TTC549 (cell line): ENCODE data around the gene EPN1.

ENCODE experiments used
- FAIRE-seq: peaks from 2 replicates; lab custom pipeline; 2012; peaks lifted over from hg19 to GRCh38; lab: Jason Lieb, UNC

The EPN1 gene

DNA sequence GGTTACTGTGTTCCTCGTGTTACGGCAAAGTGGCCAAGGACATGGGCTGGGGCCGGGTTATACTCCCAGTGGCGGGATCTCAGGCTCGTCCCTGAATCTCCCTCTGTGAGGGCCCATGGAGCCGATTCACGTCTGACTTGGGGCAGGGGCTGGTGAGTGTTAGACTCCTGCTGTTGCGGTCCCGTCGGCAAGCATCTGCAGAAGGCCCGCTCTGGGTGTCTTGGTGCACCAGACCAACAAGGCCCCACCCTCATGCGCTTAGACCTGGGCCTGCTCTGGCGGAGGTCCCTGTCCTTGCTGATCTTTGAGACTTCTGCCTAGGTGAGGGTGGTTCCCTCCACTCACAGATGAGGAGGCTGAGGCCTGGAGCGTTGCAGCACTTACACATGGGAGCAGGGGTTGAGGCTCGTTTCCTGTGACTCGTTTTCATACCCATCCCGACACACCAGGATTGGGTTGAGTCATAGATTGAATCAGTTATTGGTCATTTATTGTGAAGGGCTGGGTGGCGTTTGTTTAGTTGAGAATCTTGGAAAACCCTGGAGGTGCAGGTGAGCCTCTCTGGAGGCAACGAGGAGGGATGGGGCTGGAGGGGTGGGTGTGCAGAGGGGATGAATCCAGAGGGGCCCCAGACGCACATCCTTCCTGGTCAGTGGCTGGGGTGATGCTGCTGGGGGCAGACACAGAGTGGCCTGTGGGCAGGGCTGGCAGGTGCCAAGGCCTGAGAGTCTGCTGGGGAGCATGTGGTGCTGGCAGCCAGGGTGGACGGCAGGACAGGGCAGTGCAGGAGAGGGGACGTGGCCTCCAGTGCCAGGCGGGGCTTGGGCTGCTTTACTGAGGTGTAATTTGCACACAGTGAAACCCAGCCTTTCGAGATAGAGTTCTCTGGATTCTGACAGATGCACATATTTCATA lies 4.6 kb downstream of the EPN1 start:
- FAIRE-seq: no peak

- no peak for FAIRE-seq
These were observed 5.5 kb downstream of the EPN1 start for GRCh38 chr19:55680339-55681130.

DNA sequence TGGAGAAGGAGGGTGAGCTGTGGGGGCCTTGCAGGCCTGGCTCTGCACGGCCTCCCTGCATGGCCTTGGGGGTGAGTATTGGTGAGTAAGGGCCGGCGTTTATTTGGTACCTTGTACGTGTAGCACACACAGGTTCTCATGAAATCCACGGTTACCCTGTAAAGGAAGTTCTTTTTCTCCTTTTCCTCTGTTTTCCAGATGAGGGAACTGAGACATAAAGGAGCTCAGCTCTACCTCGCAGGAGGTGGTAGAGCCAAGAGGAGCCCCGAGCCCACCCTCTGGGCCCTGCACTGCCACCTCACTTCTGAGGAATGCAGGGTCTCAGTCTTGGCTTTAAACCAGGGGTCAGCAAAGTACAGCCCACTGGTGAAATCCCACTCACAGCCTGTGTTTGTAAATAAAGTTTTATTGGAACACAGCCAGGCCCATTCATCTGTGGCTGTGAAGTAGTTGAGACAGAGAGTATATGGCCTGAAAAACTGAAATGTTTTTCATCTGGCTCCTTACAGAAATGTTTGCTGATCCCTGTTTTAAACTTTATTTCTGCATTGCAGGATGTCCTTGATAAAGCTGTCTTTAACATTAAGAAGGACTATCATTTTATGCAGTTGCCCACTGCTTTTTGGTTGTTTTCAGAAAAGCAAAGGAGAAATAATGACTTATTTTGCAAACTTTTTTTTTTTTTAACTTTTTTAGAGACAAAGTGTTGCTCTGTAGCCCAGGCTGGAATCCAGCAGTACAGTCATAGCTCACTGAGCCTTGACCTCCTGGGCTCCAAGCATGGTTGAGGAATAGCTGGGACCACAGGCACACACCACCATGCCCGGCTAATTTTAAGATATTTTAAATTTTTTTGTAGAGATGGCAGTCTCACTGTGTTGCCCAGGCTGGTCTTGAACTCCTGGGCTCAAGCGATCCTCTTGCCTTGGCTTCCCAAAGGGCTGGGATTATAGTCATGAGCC lies 6.4 kb downstream of the EPN1 start:
- no peak for FAIRE-seq

GRCh38 chr19:55683449-55684261 lies 8.6 kb downstream of the EPN1 start:
- no peak for FAIRE-seq

GRCh38 chr19:55684946-55685681 lies 10.1 kb downstream of the EPN1 start:
- FAIRE-seq: no peak

- FAIRE-seq: no peak
These were observed 10.8 kb downstream of the EPN1 start for GRCh38 chr19:55685776-55686175.

DNA sequence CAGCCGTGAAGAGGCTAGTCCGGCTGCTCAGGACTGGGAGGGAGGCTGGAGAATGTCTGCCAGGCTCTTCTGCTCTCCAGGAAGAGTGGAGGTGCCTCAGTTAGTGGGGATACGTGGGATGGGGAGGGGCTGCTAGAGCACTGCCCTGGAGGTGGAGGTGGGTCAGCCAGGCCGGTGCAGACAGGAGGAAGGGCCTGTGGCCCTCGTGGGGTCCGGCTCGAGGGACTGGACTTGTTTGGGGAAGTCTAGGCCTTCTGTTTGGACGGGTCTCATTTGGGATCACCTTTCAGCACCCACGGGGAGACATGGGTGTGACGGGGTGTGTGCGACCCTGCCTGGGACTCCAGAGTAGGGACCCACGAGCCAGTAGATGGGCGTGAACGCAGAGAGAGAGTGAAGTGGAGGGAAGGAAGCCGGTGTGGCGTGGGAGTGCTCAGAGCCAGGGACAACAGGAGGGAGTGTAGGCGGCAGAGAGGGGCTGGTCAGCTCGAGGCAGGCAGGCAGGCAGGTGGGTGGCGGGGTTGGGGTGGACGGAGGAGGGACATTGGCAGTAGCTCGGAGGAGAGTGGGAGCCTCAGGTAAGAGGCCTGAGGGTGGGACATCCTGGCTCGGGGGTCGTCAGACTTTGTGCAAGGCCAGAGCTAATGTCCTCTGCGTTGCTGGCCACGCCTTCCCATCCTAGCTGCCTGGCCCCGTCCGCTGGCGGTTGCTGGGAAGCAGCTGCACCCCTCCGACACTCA lies 11.5 kb downstream of the EPN1 start:
- FAIRE-seq: no peak

- no peak for FAIRE-seq
These were observed 12.5 kb downstream of the EPN1 start for GRCh38 chr19:55687281-55688201.

- no peak for FAIRE-seq
These were observed 13.6 kb downstream of the EPN1 start for GRCh38 chr19:55688422-55689218.

DNA sequence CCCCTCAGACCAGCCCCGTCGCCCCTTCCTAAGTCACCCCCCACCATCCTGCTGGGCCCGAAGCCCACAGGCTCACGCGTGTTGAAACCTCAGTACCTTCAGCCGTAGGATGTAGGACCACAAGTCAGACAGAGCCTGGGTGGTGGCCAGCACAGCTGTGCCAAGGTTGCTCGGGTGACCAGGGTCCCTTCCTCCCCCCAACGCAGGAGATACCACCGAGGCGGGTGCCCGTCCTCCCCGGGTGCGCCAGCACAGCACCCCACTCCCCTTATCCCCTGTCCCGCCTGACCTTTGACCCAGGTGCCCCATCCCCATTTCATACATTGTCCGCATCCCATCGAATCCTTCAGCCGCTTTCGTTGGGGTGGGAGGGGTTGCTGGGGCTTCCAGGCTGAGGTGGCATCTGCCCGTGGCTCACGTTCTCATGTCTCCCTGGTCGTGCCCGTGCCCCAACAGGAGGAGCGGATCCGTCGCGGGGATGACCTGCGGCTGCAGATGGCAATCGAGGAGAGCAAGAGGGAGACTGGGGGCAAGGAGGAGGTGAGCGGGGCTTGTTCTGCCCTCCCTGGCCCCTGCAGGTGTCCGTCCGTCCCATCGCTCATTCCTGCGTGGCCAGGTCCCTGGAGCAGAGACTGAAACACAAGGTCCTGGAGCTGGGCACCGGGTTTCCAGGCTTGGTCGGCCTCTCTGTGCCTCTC lies 14.5 kb downstream of the EPN1 start:
- FAIRE-seq: no peak

DNA sequence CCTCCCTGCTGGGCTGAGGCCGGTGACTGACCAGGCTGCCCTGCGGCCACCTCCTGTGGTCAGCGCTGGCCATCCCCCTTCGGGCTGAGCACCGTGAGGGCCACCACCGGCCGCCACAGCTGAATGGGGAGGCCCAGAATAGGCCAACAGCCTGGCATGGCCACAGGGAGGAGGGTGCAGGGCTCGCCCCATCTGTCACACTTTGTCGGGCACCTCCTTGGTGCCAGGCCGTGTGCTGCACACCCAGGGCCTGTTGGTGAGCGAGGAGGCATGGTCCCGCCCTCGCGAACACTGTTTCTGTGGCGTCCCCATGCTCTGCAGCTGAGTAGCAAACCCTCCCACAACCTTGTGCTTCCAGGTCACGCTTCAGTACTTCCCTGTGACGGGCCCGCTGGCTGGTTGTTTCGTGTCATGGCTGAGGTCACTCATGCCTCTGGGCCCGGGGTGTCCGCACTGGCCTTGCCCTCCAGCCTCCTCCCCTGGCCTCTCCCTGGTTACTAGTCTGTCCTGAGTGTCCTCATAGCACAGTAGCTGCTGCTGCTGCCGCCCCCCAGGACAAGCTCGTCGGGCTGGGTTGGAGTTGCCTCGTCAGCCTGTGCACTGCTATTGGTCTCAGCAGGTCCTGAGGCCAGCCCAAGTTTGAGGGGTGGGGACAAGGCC lies 15.2 kb downstream of the EPN1 start:
- no peak for FAIRE-seq

DNA sequence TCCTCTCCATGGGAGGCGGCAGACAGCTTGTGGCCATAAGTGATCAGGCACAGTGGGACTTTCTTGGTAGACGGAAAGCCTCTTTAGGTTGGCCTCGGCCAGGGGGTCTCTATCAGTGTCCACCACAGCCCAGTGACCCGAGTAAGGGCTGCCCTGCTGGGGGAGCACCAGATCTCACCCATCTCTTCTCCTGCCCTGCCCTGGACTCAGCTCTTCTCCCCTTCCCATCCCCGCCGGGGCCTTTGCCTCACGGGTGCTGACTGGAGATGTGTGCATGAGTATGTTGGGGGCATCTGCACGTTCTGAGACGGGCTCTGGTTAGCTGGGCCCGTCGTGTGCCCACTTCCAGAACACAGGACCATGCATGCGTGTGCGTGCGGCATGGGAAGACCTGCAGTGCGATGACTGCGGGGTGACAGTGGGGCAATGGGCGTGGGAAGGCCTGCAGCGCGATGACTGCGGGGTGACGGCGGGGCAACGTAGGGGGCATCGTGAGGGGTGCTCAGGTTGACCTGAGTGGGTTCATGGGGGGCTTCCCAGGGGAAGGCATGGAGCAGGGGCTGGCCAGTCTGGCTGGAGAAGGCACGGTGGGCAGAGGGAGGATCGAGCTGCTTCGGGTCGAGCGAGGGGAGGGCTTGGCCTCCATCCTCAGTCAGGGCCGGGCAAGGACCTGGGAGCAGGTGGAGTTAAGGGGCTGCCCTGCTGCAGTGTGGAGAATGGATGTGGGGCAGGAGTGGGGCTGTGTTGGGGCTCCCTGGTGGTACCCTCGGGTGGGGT lies 15.9 kb downstream of the EPN1 start:
- FAIRE-seq: no peak

DNA sequence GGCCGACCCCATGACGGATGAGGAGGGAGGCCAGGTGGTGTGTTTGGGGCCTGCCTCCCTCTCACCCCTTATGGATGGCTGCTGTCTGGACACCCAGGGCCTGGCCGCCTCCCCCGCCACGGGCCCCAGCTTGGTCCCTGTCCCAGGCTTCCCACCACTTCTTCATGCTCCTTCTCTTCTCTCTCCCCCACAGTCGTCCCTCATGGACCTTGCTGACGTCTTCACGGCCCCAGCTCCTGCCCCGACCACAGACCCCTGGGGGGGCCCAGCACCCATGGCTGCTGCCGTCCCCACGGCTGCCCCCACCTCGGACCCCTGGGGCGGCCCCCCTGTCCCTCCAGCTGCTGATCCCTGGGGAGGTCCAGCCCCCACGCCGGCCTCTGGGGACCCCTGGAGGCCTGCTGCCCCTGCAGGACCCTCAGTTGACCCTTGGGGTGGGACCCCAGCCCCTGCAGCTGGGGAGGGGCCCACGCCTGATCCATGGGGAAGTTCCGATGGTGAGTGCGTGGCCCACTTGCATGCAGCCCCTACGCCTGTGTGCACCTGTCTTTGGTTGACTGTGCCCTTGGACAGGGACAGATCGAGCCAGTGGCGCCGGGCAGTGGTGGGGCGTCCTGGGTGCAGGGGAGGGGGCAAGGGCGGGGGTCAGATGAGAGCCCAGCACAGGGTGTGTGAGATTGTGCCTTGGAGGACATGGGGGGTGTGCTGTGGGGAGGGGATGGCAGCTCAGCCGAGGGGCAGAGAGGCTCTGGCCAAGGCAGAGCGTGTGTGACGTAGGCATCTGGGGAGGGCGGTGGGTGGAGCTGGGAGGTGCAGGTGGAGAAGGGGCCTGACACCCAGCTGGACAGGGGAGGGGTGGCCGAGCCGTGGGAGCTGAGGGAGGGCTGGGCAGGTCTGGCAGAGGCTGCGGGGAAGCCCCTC lies 16.8 kb downstream of the EPN1 start:
- FAIRE-seq: no peak

GRCh38 chr19:55692681-55693081 lies 17.7 kb downstream of the EPN1 start:
- no peak for FAIRE-seq
